ENCODE results near the gene PRR7.

The PRR7 gene

GRCh38 chr5:177501874-177502678, 55.5 kb downstream of the PRR7 start:
- no peak for DNase-seq

- DNase-seq, result no peak
Observed at GRCh38 chr5:177502886-177503285, 56.3 kb downstream of the PRR7 start.

DNA sequence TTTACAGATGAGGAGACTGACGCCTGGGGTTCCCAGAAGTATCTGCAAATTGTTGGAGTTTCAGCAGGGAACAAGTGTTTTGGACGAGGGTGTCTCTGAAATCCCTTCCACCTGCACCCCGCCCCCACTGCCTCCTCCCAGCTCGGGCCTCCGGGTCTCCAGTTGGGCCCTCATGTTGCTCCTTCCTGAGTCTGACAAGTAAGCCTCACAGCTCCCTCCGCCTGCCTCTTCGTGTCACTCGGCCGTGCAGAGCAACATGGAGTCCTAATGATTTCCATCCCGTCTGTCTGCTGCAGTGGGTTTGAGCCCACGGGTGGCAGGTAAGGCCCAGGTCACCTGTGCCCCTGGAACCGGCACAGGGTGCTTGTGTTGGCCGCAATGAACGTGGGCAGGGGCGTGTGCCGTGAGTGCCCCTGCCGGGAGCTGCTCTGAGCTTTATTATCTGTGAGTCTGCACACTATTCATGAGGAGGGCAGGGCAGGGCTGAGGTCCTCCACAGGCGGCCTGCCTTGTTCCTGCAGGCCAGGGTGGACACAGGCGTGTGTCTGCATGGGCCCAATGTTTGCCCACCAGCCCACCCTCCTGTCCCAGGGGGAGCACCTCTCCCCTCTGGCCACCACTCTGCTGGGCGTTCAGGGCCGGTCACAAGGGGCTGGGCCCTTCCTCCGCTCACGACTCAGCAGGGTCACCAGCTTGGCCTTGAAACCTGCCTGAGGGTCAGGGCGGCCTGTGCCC, 56.9 kb downstream of the PRR7 start:
- no peak for DNase-seq

GRCh38 chr5:177504086-177505056, 57.8 kb downstream of the PRR7 start:
- DNase-seq, result no peak

- no peak for DNase-seq
Observed at GRCh38 chr5:177505075-177505474, 58.5 kb downstream of the PRR7 start.
